ENCODE measurements around the gene BEST1.

BEST1 gene

DNA sequence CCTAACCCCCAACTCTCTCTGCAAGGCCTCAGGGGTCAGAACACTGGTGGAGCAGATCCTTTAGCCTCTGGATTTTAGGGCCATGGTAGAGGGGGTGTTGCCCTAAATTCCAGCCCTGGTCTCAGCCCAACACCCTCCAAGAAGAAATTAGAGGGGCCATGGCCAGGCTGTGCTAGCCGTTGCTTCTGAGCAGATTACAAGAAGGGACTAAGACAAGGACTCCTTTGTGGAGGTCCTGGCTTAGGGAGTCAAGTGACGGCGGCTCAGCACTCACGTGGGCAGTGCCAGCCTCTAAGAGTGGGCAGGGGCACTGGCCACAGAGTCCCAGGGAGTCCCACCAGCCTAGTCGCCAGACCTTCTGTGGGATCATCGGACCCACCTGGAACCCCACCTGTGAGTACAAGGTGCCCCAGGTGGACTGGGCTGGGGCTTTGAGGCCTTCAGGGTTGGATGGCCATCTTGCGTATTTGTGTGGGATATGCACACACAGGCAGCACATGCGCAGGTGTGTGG is at the start of gene BEST1:
BEST1 (plus strand) TSS at position 317 of the 513 bp plus-strand sequence. CDS start 1,456 bp downstream, outside the sequence.
- no peak for DNase-seq

DNA sequence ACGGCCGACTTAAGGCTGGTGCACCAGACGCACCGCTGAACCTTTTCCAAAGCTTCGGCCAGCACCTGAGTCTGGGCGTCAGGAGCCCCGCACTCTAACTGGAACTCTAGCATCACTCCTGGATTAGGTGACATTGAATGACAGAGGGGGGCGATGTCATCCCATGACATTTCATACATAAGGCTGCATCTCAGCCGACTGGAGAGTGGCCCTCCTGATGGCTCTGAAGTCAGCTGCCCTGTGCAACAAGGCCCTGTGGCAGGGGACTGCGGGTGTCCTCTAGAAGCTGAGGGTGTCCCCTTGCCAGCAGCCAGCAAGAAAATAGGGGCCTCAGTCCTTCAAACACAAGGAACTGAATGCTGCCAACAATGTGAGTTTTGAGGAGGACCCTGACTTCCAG is 48.8 kb upstream of the BEST1 start:
- DNase-seq, result no peak

DNA sequence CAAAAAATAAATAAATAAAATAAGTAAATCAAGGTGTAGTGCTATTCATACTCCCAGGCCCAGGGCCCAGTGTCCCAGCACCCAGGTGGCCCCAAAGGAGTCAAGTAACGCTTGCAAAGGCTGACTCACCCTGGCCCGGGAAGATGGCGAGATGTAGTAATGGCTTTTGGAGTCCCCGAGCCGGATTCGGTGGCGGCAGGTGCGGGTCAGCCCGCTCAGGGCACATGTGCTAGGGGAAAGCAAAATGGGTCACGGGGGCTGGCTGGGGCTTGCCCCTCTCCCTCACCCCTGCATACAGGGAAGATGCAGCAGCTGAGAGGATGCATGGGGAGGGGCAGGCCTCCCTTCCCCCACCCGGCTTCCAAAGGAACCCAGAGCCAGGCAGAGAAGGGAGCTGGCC is 47.8 kb upstream of the BEST1 start:
- DNase-seq, result no peak

DNA sequence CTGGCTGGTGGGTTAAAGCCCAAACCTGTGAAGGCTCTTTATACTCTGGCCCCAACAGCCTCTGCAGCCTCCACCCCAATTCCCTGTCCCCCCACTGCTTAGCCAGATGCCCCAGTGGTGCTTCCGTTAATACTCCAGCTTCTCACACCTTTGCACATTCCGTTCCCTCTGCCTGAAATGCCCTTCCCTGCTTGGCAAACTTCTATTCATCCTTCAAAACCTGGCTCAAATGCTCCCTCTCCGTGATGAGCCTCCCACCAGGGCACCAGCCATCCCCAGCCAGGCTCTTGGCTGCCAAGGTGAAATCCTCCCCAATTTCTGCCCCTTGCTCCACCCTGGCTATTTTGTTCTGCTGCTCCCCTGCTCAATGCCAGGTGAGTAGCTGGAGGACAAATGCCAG is 46.3 kb upstream of the BEST1 start:
- no peak for DNase-seq

DNA sequence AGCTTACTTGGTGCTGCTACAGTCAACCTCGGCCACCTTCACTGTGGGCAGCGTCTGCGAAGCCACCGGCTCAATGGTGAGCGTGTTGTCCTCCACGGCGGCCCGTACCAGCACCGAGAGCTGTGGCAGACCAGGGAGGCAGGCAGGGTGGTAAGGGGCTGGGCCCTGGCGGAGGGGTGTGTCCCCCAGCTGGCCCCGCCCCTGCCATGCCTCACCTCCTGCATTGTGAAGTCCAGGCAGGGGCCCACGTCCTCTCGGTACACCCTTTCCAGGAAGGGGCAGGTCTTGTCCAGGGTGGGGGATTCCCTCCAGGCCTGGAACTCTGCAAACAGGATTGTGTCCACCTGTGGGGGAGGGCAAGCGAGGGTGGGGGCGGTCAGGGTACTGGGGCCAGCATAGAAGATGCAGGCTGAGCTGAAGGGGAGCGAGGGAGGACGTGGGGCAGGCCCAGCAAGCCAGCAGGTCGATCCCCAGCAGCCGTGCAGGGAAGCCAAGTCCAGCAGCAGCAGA is 45.6 kb upstream of the BEST1 start:
- peak; percentile 78 for DNase-seq

DNA sequence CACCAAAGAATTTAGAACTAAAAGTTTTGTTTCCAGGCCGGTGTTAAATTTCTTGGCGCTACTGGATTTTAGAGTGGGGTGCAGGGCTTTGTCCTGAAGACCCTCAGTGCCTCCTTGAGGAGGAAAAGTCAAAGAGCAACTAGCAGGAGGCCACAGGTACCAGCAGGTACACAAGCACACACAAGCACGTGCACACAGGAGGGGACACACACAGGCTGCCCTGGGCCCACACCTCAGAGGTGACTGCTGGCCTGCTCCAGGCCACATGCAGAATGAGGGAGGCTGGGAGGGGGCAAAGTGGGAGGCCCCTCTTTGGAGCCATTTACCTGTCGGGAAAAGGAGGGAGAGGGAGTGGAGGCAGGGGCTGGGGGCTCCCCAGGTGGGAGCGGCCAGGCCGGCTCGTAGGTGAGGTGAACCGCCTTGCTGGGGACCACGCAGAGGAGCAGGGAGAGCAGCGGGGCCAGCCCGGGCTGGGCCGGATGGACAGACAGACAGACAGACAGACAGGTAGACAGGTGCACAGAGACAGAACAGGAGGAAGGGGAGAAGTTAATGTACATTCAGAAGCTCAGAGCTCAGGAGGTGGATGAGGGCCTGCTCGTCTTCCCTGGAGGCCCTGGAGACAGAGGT is 45.0 kb upstream of the BEST1 start:
- no peak for DNase-seq

DNA sequence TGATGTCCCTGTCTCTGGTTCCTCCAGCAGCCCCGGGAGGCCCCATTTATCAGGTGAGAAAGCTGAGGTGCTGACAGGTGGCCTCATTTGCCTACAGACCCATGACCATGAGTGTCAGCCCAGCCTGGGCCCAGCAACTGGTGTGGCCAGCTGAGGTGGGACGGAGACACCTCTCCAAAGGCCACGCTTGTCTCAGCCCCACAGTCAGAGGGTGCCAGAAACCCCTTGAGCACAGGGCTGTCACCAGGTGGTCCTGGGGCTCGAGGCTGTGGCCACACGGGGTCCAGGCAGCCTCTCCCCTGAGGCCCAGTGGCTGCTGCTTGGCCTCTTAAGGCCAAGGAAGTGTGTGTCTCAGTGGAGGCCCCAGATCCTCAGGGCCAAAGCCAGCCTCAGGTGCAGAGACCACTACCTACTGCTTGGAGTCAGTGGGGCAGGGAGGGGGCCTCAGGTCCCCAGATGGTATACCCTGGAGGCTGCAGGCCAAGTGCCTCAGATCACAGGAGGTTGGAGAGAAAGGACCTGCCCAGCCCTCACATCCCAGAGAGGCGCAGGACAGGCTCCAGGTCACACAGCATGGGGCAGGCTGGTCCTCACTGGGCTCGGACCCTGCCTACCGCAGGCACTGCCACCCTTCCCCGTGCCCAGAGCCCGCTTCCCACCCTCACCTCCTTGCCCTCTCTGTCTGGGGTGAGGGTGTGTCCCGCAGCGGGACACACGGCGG is 44.2 kb upstream of the BEST1 start:
- DNase-seq, result no peak

DNA sequence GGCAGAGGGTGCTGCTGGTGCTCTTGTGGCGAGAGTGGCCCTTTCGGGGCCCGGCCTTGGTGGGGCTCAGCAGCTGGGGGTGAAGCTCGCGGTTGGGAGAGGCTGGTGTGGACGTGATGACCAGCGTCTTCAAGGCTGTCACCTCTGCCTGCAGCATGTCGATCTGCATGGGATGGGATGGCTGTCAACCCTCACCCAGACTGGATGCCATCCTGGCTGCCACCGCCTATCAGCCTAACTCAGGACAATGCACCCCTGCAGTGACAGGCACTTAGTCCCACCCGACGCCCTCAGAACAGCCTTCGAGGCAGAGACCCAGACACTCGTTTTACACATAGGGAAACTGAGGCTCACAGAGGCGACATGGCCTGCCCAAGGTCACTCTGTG is 43.6 kb upstream of the BEST1 start:
- DNase-seq, result no peak

DNA sequence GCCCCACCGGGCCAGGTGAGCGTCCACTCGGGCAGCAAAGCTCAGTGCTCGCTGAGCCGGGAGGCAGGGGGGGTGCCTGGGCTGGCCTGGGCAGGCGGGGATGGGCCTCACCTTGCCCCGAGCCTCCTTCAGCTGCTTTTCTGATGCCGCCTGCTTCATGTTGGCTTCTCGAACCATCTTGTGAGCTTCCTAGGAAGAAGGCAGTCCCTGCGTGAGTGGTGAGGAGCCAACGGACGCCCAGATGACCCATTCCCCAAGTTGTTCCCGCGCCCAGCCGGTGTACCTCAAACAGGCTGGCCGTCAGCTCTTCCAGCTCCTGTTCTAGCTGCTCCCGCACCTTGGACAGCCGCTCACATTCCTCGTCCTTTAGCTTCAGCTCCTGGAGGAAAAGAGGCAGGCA is 42.9 kb upstream of the BEST1 start:
- DNase-seq, result no peak

DNA sequence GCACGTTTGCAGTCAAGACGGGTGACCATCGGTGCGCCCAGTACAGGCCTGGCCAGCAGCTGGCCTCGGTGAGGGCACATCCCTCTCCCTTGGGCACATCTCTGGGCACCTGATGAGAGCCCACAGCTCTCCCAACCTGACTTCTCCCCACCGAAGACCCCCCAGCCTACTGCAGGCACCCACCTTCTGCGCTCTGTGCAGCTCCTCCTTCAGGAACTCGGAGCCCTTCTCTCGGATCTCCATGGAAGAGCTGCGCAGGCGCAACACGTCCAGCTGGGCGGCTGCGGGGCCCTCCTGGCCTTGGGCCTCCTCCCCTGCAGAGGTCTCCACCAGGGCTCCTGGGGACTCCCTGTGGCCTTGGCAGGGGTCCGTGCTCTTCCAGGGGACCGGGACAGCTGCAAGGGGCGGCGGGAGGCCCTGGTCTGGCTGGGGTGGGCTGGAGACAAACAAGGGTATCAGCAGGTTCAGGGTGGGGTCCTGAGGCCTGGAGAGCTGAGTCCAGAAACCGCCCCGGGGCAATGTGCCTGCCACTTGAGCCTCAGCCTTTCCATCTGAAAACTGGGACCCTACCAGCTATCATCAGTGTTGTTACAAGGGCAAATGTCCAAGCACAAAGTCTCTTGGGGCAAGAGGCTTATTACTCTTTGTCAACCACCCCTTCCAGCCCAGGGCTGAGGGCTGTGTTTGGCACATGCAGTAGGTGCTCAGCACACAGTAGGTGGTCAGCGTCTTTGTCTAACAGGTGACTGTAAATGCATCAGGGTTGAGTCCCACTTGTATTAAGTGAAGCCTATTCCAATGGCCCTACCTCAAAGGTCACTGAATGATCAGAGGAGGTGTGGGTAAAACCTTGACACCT is 42.1 kb upstream of the BEST1 start:
- DNase-seq, result no peak

DNA sequence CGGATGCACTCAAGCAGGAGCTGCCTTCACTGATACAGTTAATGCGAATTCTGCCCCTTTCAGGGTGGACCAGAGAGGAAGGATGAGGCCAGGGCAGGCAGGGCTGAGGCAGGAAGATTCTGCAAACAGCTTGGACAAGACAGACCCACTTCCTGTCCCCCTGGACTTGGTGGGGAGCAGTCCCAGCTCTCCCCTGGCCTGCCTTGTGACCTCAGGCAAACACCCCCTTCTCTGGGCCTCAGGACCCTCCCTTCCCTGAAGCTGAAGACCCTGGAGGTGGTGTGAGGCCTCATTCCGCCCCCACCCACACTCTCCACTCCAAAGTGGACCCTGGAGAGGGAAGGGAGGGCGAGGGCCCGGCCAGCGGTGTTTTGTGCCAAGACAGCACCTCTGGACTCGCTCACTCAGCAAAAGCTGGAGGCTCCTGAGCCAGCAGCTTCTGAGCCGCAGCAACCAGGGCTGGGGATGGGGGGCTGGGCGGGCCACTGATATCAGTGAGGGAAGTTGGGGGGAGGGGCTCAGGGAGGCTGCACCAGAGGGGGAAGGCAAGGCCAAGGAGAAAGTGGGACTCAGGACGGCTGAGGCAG is 41.3 kb upstream of the BEST1 start:
- DNase-seq, result no peak

DNA sequence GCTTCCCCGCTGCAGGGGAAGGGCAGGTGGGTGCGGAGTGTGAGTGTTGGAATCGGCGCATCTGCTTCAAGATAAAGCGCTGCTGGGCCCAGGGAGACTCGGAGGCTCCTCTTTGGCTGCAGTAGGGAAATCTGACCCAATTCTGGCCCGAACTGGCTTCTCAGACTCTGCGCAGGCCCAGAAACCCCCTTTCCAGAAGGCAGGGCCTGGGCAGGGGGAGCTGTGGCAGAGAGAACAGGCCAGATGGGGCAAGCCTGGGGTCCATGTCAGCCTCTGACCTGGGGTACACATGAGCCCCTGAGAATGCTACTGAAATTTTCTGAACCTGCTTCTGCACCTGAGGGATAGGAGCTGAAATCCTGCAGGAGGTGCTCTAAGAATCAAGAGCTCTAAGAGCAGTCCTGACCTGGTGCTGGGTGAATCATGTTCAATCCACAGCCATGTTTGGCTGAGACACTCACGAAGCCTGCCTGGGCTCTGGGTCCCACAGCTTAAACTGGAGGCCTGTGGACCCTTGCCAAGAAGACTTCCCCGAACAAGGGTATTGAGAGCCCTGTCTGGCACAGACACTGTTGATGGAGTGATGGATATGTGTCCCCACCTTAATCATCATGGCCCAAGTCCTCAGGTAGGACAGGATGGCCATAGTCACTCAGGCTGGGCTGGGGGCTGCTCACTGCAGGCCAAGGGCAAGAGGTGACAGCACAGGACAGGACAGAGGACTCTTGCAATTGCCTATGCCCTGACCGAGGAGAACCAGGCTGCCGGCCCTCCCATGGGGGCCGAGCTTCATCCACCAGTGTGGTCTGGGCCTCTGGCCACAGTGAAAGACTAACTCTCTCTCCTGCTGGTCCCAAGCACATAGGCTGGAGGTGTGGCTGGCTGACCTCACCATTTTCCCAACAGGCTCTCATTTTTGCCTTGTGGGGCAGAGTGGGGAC is 39.7 kb upstream of the BEST1 start:
- DNase-seq, result no peak

DNA sequence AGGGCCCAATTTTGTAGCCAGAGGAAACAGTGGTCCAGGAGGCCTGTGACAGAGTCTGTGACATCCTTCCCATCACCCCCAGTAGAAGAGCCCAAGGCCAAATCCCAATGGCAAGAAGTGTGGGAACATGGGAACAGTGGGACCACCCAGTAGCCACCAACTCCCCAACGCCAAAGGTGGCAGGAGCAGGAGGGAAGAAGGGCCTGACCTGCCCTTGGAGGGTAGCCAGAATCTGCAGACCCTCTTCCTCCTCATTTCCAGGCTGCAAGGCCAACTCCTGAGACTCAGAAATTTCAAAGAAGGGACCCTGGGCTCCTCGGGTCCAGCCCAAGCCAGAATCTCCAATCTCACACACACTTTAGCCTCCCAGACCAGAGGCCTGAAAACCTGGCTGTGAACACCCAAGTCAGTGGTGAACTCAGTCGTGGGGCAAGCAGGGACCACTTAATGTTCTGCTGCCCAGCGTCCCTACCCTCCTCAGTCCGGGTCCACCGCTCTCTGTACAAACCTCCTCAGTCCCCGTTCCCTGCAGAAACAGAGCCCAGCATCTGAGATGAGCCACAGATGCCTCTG is 38.9 kb upstream of the BEST1 start:
- no peak for DNase-seq

DNA sequence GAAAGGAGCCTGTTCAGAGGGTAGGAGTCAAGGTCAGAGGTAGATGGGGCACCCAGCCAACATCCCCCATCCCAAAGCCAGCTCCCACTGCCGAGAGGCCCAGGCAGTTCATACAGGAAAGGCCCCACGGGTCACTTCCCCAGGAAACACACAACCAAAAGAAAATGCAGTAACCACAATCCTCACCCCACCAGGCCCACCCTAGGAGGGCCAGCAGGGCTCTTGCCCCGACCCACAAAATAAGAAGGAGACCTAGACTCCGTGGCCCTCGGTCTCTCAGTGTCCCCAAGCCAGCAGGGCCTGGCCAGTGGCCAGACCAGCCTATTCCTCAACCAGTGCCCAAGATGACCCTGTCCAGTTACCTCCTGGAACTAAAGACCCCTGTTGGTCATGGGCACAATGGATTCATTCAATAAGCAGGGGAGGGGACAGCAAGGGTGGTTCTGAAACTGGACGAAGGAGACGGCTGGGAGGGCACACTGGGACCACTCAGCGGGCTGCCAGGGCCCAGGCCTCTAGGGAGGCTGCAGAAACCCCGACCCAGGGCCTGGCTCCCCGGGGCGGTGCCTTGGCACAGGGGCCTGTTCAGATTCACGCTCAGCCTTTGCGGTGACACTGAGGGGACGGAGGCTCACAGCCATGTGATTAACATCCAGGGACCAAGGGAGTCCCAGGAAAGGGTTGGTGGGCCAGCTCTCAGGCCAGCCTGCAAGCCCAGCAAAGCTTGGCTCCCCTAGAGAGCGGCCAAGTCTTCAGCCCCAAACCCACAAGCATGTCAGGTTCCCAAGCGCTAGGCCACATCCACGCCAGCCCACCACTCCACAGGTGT is 38.2 kb upstream of the BEST1 start:
- no peak for DNase-seq

DNA sequence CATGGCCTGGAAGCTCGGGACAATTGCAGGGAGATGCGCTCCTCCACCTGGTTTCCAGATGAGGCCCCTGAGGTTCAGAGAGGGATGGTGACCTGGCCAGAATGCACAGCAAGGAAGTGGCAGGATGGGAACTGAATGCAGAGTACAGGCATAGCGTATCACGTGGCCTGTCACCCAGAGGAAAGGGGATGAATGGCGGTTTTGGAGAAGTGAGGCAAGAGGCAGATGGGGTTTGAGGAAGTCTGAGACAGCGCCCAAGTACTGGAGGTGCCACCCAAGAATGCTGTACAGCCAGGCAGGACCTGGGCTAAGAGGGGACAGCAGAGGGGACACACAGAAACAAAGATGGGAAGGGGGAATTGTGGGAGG is 37.6 kb upstream of the BEST1 start:
- DNase-seq, result no peak

DNA sequence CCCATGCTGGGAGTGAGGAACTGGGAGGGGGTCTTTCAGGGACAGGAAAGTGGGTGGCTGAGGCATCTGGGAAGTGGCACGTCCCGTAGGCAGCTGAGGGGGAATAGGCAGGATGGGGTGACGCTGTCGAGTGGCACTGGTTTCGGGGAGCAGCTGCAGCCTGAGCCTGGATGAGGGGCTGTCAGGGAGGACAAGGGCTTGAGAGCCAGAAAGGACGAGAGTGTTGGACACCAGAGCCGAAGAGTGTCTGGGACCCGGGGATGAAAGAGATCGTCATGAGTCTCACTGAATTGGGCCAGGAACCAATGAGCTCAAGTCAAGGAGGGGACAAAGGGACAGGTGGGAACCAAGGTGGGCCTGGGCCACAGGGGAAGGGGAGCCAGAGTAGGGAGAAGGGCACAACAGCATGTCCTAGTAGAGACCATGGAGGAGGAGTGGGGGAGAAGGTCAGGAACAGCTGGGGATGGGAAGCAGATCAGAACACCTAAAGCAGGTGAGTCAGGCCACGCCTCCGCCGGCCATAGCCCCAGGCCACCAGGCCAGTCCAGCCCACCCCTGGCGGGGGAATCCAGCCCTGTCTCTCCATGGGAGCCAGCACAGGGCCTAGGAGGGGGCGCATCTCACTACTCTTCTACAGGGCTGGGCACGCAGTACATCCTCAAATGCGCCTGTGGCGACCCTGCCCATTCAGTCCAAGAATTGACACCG is 37.0 kb upstream of the BEST1 start:
- no peak for DNase-seq

DNA sequence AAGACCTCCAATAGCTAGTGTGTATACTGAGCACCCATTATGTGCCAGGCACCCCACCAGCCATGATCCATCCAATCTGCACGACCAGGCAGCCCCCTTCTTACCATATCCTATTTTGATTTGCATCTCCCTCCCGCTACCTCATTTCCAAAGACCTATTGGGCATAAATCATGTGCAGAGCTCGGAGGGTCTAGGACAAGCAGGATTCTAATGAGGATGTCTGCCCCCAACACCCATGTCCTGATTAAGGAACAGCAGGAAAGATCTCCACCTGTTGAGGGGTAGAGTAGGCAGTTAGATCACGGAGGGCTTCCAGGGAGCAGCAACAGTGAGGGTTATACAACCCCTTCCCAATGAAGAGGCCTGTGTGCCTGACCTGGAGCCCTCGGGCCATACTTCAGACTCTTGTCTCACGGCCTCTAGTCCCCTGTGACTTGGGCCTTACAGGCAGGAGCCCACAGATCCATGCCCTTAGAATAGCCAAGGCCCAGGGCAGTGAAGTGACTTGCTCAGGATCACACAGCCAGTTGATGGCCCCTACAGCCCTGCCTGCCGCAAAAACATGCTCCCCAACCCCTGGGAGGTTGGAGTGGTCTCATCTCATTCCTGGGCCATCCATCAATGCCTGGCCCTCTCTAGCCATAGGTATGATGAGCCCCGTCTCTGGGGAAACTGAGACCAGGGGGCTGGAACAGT is 36.3 kb upstream of the BEST1 start:
- DNase-seq, result no peak

DNA sequence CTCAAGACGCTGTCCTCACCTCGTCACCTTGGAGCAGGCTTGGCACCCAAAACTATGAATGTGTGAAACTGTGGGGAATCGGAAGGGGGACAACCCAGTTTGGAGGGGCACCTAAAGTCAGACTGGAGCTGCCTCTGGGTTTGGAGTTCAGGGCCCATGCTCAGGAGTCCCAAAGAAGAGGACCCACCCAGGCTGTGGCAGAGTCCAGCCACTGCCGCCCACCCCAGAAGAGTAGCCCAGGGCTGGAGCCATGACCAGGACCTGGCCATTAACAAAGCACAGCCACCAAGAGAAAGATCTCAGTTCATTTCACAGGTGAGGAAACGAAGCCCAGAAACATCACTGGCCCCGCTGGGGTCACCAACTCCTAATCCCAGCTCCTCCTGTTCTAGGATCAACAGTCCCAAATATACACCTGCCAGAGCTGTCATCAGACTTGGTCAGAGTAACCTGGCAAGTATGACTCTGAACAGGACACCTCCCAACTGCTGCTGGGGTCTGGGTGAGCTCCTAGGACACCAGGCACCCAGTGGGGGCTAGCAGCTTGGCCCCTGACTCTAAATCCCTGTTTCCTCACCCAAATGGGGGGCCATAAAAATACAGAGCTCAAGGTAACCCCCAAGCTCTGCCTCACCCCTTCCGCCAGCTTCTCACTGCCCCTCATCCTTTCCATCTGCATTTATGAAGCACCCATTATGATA is 35.5 kb upstream of the BEST1 start:
- DNase-seq, result no peak
